Kidney (tissue), 14 donors: ENCODE measurements around the gene GABRR3. TPM values are rescaled to one million over a fixed set of nuclear protein-coding genes. Genes with fewer than 3 reads are reported as not detected.

Experiments used
- DNase-seq, 5 donors: peaks; one replicate each; pipeline ENCODE4 v3.0.0-alpha.2; 2013 to 2020
- FAIRE-seq: peaks from 2 replicates; lab custom pipeline; 2012; peaks lifted over from hg19 to GRCh38; lab: Jason Lieb, UNC
- H3K27ac ChIP-seq, 2 donors: one replicate each; pipeline ENCODE4 v1.7.0; 2013; ENCODE audit warnings: low read depth in 2 of 2, low read length in 2 of 2, inconsistent platforms in 1 of 2
- H3K27me3 ChIP-seq: one replicate; pipeline ENCODE4 v1.7.1; 2013; ENCODE audit warnings: low read length, inconsistent platforms; ENCODE audit not compliant: control insufficient read depth, insufficient read depth
- H3K36me3 ChIP-seq, 3 donors: one replicate each; pipeline versions ENCODE4 v1.7.0 to v1.7.1; 2013; ENCODE audit warnings: low read length in 3 of 3, control low read depth in 1 of 3, inconsistent platforms in 1 of 3; ENCODE audit not compliant: insufficient read depth in 3 of 3, control insufficient read depth in 2 of 3
- H3K4me1 ChIP-seq, 3 donors: one replicate each; pipeline versions ENCODE4 v1.7.0 to v1.7.1; 2013; ENCODE audit warnings: low read length in 3 of 3, inconsistent platforms in 1 of 3, low read depth in 1 of 3; ENCODE audit not compliant: control insufficient read depth in 2 of 3, insufficient read depth in 2 of 3
- H3K4me3 ChIP-seq, 3 donors: one replicate each; pipeline versions ENCODE4 v1.7.0 to v1.8.1; 2013; ENCODE audit warnings: low read length in 3 of 3, control low read depth in 1 of 3, inconsistent platforms in 1 of 3
- H3K9ac ChIP-seq, 3 donors: one replicate each; pipeline versions ENCODE4 v1.7.0 to v1.7.1; 2013; ENCODE audit warnings: low read length in 3 of 3, control low read depth in 1 of 3, inconsistent platforms in 1 of 3
- H3K9me3 ChIP-seq, 3 donors: one replicate each; pipeline versions ENCODE4 v1.7.0 to v1.7.1; 2013; ENCODE audit warnings: low read length in 3 of 3, control low read depth in 1 of 3, inconsistent platforms in 1 of 3; ENCODE audit not compliant: control insufficient read depth in 2 of 3, insufficient read depth in 1 of 3
- CTCF ChIP-seq: IDR thresholded peaks from 3 replicates; pipeline ENCODE4 v1.5.1; 2012; ENCODE audit warnings: mild to moderate bottlenecking, moderate library complexity, borderline replicate concordance; ENCODE audit not compliant: insufficient read depth; ENCODE audit errors: extremely low read depth
- intact Hi-C: fragments of 100-400 bp; cut with DNase I; formaldehyde crosslinking; loops from one replicate; pipeline ENCODE4 v1.11.1; 2022
- polyA plus RNA-seq: library from polyadenylated mRNA; stranded (reverse); fragments of 350-450 nt; fragmentation: Illumina TruSeq; extraction: RNeasy Lipid Tissue Mini Kit (QIAGEN cat#74804); gene quantifications from one replicate; pipeline ENCODE4 v1.2.3, GENCODE V29; 2014; ENCODE audit warnings: low read depth, low replicate concordance; ENCODE audit not compliant: insufficient read depth
- total RNA-seq: library from RNA; stranded (reverse); fragmentation: NEBNext Ultra II Directional; extraction: Animal tissue kit (Norgen Biotek cat#: 25700); gene quantifications from one replicate; pipeline ENCODE4 v1.2.1, GENCODE V29; 2021
- donor health status: control.
- donor health status: control.
- donor health status: control.
- donor health status: control.
- donor health status: control.
- donor health status: DM: yes; HTN: yes; CAD: no.
- donor health status: Normal renal cell carcinoma (clear cell type).

Gene GABRR3
- total and polyA plus RNA-seq, 2 donors from 2014 or later, result not detected

- FAIRE-seq (no peak), DNase-seq (no peak)
- no peak overlapping the region for H3K4me3 ChIP-seq
- H3K9ac ChIP-seq, result no peak overlapping the region
- no peak overlapping the region for H3K27ac ChIP-seq
- H3K9me3 ChIP-seq, result no peaks in the 10 kb centered on the region
- peaks cover 0 to 3% (median 0%) of the 10 kb centered on the region in 3 donors for H3K4me1 ChIP-seq
- no peaks in the 10 kb centered on the region for H3K36me3 ChIP-seq
- TF ChIP-seq CTCF, result no peak
- intact Hi-C loops, result no loop called here
- H3K27me3 ChIP-seq, result no peaks in the 10 kb centered on the region
Observed at GRCh38 chr3:98025392-98025945, 9.6 kb downstream of the GABRR3 start.

- Histone ChIP-seq H3K36me3 (no peaks in the 10 kb centered on the region), H3K27ac (no peak overlapping the region), H3K4me1 (peaks cover 0 to 3% (median 0%) of the 10 kb centered on the region in 3 donors), H3K9ac (no peak overlapping the region), H3K4me3 (no peak overlapping the region), H3K27me3 (no peaks in the 10 kb centered on the region), H3K9me3 (no peaks in the 10 kb centered on the region)
- peak; percentile 96 for TF ChIP-seq CTCF
- intact Hi-C loops, result loop anchor here (5.0 kb wide), 1 partner anchor 231 kb away; no protein-coding TSS in a partner anchor
- peak; percentile 85 to 93 (median 91) for DNase-seq
- FAIRE-seq, result peak; percentile 69
Observed at GRCh38 chr3:98022978-98023820, 11.9 kb downstream of the GABRR3 start.

GRCh38 chr3:98021830-98022560 is 13.1 kb downstream of the GABRR3 start:
- DNase-seq (peak in 2 of 5 donors; percentile 42 to 69), FAIRE-seq (no peak)
- no peak for TF ChIP-seq CTCF
- no peaks in the 10 kb centered on the region for H3K9me3 ChIP-seq
- intact Hi-C loops, result loop anchor here (5.0 kb wide), 1 partner anchor 230 kb away; no protein-coding TSS in a partner anchor
- H3K4me3 ChIP-seq, result no peak overlapping the region
- H3K9ac ChIP-seq, result no peak overlapping the region
- no peaks in the 10 kb centered on the region for H3K27me3 ChIP-seq
- no peaks in the 10 kb centered on the region for H3K36me3 ChIP-seq
- H3K4me1 ChIP-seq, result peaks cover 0 to 3% (median 0%) of the 10 kb centered on the region in 3 donors
- no peak overlapping the region for H3K27ac ChIP-seq
